GM19468 (cell line): ENCODE data around the gene FSTL4.

Experiments
- ATAC-seq: cut with Tn5 transposase; IDR thresholded peaks from one replicate; pipeline ENCODE4 v1.9.1; 2021; ENCODE audit warnings: mild to moderate bottlenecking, moderate library complexity, moderate number of reproducible peaks; ENCODE audit not compliant: unreplicated experiment; ENCODE audit errors: extremely low read depth

The FSTL4 gene

GRCh38 chr5:133359861-133360260 is 252.5 kb downstream of the FSTL4 start:
- no peak for ATAC-seq

GRCh38 chr5:133358271-133358670 is 254.1 kb downstream of the FSTL4 start:
- ATAC-seq: no peak

- ATAC-seq: no peak
Observed at GRCh38 chr5:133357758-133358157, 254.6 kb downstream of the FSTL4 start.

- no peak for ATAC-seq
Observed at GRCh38 chr5:133356984-133357421, 255.3 kb downstream of the FSTL4 start.

DNA sequence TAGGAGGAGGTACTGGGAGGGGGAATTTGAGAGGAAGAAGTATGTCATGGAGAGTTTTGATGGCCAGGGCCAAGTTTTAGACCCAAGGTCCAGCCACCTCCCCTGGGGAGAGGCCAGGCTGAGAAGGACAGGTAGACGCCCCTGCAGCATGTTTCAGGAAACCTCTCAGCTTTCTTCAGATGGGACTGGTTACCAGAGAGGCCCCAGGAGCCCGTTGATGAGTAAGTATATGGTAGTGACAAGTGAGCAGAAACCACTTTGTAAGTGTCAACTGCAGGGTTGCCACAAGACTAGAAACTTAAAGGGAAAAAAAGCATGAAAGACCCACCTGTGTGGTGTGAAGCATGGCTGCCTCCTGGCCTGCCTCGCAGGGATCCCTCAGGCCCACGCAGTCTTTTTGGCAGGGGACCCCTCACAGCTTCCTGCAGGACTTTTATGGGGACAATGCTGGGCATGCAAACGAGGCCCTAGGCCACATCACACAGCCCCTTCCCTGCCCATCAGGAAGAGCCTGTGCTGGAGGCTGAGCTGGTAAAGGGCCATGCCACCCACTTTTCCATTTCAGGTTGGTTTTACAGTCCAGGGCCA is 255.9 kb downstream of the FSTL4 start:
- ATAC-seq: no peak

GRCh38 chr5:133354323-133355185 is 257.8 kb downstream of the FSTL4 start:
- no peak for ATAC-seq

DNA sequence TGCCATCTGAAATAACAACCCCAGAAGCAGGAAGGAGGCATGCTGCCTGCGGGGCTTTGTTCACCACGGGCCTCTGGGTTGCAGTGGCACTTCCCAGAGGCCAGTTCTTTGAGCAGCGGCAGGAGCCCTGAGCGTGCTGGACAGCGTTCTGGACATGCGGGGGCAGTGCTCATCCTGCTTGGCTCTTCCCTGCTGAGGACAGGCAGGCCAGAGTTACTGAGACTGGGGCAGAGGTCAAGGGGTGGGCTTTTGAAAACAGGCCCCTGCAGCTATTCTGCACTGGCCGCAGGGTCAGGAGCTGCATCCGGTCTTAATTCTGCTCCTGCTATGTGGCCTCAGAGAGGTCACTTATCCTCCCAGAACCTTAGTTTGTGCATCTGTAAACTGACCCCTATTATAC is 258.6 kb downstream of the FSTL4 start:
- ATAC-seq: no peak

DNA sequence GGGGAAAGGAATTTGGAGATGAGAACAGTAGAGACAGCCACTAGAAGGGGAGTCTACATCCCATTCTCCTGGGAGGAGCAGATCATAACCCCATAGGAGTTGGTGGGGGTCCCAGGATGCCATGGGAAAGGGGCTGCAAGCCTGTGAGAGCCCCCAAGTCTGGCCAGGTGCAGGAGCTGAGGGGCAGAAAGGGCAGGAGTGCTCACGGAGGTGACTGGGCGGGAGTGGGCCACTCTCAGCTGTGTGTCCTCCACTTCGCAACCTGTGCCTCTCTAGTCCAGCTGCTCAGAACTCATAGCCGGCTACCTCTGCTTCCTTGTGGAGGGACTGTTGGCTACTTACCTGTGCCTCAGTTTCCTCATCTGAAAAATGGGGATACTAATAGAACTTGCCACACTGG is 263.9 kb downstream of the FSTL4 start:
- no peak for ATAC-seq

DNA sequence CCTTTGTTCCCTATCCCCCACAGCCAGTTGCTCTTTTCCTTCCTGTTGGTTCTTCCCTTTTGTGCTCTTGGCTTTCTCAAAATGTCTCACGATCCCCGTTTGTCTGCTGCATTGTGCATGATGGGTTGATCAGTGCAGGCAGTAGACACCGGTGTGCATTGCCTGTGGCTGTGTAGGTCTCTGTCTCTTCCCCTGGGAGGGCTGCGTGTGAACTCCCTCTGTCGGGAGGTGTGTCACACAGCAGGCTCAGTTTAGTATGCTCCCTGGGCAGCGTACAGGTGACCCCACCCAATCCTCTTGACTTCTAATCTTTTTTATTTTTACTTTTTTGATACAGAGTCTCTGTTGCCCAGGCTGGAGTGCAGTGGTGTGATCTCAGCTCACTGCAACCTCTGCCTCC is 265.3 kb downstream of the FSTL4 start:
- ATAC-seq: no peak

GRCh38 chr5:133344266-133344665 is 268.1 kb downstream of the FSTL4 start:
- ATAC-seq: no peak

GRCh38 chr5:133343196-133343595 is 269.1 kb downstream of the FSTL4 start:
- no peak for ATAC-seq

DNA sequence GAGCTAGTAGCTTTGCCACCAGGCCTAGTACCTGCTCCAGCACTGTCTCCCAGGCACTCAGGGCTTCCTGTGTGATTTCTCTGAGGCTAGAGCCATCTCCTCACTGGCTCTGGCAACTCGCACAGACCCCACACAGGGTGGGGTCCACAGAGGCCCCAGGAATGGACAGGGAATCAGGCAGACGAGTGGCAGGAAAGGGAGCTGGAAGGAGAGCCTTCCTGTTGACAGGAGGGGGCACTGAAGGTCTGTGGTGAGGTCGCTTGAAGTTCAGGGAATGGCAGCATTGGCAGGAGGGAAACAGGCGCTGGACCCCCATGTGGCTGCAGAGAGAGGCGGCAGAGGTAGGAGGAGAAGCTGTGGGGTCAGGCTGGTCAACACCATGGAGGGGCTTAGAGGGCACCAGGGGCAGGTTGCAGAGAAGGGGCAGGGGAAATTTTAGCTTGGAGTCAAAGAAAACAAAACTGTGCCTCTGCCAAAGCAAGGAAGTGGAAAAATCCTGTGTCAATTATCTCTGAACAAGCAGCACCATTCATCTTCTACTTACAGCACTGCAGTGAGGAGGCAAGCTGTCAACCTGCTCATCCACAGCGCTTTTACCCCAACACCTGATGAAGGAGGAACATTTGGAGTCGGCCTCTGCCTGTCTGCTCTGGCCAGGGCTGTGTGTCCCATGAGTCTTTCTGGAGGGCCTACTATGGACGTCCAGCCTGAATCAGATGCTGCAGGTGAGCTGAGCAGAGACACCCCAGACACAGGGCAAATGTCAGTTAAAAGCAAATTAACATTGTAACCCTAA is 270.2 kb downstream of the FSTL4 start:
- no peak for ATAC-seq

DNA sequence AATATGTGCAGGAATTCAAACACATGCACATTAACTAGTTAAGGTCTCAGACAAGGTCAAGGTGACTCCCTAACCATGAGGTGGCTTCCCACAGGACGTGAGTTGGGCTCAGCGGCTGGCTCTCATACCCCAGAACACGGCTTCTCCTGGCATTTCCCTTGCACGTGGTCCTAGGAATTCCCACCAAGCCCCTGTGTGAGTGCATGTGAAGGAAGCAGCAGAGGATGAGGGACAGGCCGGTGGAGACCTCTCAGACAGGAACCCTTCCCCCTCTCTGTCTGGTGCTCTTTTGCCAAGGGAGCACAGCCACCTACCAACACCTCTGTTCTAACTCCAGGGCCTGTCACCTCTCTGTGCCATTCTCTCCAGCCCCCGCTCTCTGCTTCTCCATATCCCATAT is 271.0 kb downstream of the FSTL4 start:
- no peak for ATAC-seq

GRCh38 chr5:133340822-133341221 is 271.5 kb downstream of the FSTL4 start:
- no peak for ATAC-seq

- ATAC-seq: no peak
Observed at GRCh38 chr5:133340002-133340755, 272.2 kb downstream of the FSTL4 start.

DNA sequence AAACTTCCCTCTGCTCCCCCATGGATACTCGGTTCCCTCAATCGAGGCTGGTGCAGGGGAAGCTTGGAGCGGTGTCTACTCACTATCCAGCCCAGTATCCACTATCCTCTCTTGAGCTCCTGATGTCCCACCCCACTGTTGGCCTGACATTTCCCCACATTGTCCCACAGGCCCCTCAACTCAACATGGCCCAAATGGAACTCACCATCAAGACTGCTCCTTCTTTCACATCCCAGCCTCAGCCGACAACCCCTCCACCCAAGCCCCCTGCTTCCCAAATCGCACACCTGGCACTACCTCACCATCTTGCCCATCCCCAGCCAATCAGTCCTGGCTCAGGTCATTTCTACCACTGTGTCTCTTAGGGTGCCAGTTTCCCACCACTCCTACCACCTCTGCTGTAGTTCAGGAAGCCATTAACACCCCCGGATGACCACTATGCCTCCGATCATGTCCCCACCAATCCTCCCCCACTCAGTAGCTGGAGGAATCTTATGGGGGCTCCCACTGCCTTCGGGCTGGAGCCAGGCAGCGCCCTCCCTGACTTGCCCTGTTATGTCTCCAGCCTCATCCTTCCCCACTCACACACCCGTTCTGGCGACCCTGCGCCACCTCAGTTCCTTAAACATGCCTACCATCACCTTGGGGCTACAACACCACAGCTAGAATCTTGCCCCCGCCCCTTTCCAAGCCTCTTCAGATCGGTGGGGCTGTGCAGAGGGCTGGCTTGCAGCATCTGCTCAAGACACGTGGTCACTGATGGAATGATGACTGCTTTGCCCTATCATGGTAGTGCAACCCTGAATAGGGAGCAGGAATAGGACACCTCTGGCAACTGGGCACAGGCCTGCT is 273.6 kb downstream of the FSTL4 start:
- ATAC-seq: no peak

- ATAC-seq: no peak
Observed at GRCh38 chr5:133337795-133338445, 274.4 kb downstream of the FSTL4 start.

GRCh38 chr5:133336969-133337410 is 275.4 kb downstream of the FSTL4 start:
- ATAC-seq: no peak
